ENCODE results near the gene FN1. TPM values are rescaled to one million over a fixed set of nuclear protein-coding genes. Genes with fewer than 3 reads are reported as not detected.
A peak's percentile ranks its signal among the peaks of the same experiment; 100 is the strongest.

The FN1 gene
- total RNA-seq, 3 donors from 2014 or later (not counting 1 experiment from before 2014, with no cell fraction given): 0.30 TPM; not detected in 2

- intact Hi-C loops (cut with micrococcal nuclease): no loop called here
- no peak overlapping the region for H3K27ac Mint-ChIP-seq
- peaks cover 7 to 15% of the 10 kb centered on the region in 2 donors for H3K27me3 Mint-ChIP-seq (ENCODE audit: low read depth in 2 of 2)
- 86% methylated on average over 4 of the region's 4 CpGs for WGBS (ENCODE audit: insufficient coverage)
- DNase-seq: no peak
- no peaks in the 10 kb centered on the region for H3K36me3 Mint-ChIP-seq
- no peaks in the 10 kb centered on the region for H3K9me3 Mint-ChIP-seq
- no peaks in the 10 kb centered on the region for H3K9me3 ChIP-seq (ENCODE audit: control insufficient read depth, insufficient read depth, low read length)
- H3K27me3 ChIP-seq (ENCODE audit: control insufficient read depth, insufficient read depth, low read length): peaks cover 2% of the 10 kb centered on the region
- no peaks in the 10 kb centered on the region for H3K36me3 ChIP-seq (ENCODE audit: control insufficient read depth, insufficient read depth, low read length)
- no peak overlapping the region for H3K4me3 Mint-ChIP-seq
- no peak for ATAC-seq
- H3K4me3 ChIP-seq (ENCODE audit: low read length): no peak overlapping the region
- no peak overlapping the region for H3K27ac ChIP-seq (ENCODE audit: low read length)
- no peak for TF ChIP-seq CTCF (IDR thresholded peaks at IDR 0.05)
- H3K4me1 ChIP-seq (ENCODE audit: control insufficient read depth, insufficient read depth, low read length): no peaks in the 10 kb centered on the region
- no peaks in the 10 kb centered on the region for H3K4me1 Mint-ChIP-seq
These were observed 25.0 kb upstream of the FN1 start for GRCh38 chr2:215460682-215461382.

- no peak for TF ChIP-seq CTCF (IDR thresholded peaks at IDR 0.05)
- no peak overlapping the region for H3K27ac ChIP-seq (ENCODE audit: low read length)
- H3K9me3 ChIP-seq (ENCODE audit: control insufficient read depth, insufficient read depth, low read length): no peaks in the 10 kb centered on the region
- no peak for ATAC-seq
- H3K4me1 ChIP-seq (ENCODE audit: control insufficient read depth, insufficient read depth, low read length): no peaks in the 10 kb centered on the region
- Mint-ChIP-seq H3K27ac (no peak overlapping the region), H3K36me3 (no peaks in the 10 kb centered on the region), H3K27me3 (ENCODE audit: low read depth in 2 of 2) (peaks cover 13 to 29% of the 10 kb centered on the region in 2 donors), H3K4me1 (no peaks in the 10 kb centered on the region), H3K9me3 (no peaks in the 10 kb centered on the region), H3K4me3 (no peak overlapping the region)
- peaks cover 8% of the 10 kb centered on the region for H3K27me3 ChIP-seq (ENCODE audit: control insufficient read depth, insufficient read depth, low read length)
- intact Hi-C loops (cut with micrococcal nuclease): no loop called here
- H3K4me3 ChIP-seq (ENCODE audit: low read length): no peak overlapping the region
- no peaks in the 10 kb centered on the region for H3K36me3 ChIP-seq (ENCODE audit: control insufficient read depth, insufficient read depth, low read length)
- DNase-seq: no peak
- 94% methylated on average over 3 of the region's 3 CpGs for WGBS (ENCODE audit: insufficient coverage)
These were observed 20.1 kb upstream of the FN1 start for GRCh38 chr2:215455958-215456357.

- DNase-seq: peak in 1 of 2 donors; percentile 56
- TF ChIP-seq CTCF (IDR thresholded peaks at IDR 0.05): peak; percentile 88
- no peak overlapping the region for H3K4me3 Mint-ChIP-seq
- no peaks in the 10 kb centered on the region for H3K36me3 ChIP-seq (ENCODE audit: control insufficient read depth, insufficient read depth, low read length)
- no peaks in the 10 kb centered on the region for H3K4me1 Mint-ChIP-seq
- no peak overlapping the region for H3K27ac ChIP-seq (ENCODE audit: low read length)
- H3K27ac Mint-ChIP-seq: no peak overlapping the region
- H3K4me3 ChIP-seq (ENCODE audit: low read length): no peak overlapping the region
- intact Hi-C loops (cut with micrococcal nuclease): loop anchor here (1.0 kb wide), 2 partner anchors 374 to 466 kb away; no protein-coding TSS in a partner anchor
- H3K9me3 Mint-ChIP-seq: no peaks in the 10 kb centered on the region
- peaks cover 6% of the 10 kb centered on the region for H3K27me3 ChIP-seq (ENCODE audit: control insufficient read depth, insufficient read depth, low read length)
- 70% methylated on average over 4 of the region's 5 CpGs for WGBS (ENCODE audit: insufficient coverage)
- no peaks in the 10 kb centered on the region for H3K4me1 ChIP-seq (ENCODE audit: control insufficient read depth, insufficient read depth, low read length)
- peak in 1 of 3 donors; percentile 63 for ATAC-seq
- peaks cover 21 to 34% of the 10 kb centered on the region in 2 donors for H3K27me3 Mint-ChIP-seq (ENCODE audit: low read depth in 2 of 2)
- no peaks in the 10 kb centered on the region for H3K9me3 ChIP-seq (ENCODE audit: control insufficient read depth, insufficient read depth, low read length)
- H3K36me3 Mint-ChIP-seq: no peaks in the 10 kb centered on the region
These were observed 18.8 kb upstream of the FN1 start for GRCh38 chr2:215454519-215455246.
